ENCODE results near the gene UNC5B. TPM values are rescaled to one million over a fixed set of nuclear protein-coding genes. Genes with fewer than 3 reads are reported as not detected.

Gene UNC5B
- polyA plus RNA-seq, 1 donor (not counting 4 experiments of a cell fraction or from before 2014, with no cell fraction given) = 1.1 TPM

DNA sequence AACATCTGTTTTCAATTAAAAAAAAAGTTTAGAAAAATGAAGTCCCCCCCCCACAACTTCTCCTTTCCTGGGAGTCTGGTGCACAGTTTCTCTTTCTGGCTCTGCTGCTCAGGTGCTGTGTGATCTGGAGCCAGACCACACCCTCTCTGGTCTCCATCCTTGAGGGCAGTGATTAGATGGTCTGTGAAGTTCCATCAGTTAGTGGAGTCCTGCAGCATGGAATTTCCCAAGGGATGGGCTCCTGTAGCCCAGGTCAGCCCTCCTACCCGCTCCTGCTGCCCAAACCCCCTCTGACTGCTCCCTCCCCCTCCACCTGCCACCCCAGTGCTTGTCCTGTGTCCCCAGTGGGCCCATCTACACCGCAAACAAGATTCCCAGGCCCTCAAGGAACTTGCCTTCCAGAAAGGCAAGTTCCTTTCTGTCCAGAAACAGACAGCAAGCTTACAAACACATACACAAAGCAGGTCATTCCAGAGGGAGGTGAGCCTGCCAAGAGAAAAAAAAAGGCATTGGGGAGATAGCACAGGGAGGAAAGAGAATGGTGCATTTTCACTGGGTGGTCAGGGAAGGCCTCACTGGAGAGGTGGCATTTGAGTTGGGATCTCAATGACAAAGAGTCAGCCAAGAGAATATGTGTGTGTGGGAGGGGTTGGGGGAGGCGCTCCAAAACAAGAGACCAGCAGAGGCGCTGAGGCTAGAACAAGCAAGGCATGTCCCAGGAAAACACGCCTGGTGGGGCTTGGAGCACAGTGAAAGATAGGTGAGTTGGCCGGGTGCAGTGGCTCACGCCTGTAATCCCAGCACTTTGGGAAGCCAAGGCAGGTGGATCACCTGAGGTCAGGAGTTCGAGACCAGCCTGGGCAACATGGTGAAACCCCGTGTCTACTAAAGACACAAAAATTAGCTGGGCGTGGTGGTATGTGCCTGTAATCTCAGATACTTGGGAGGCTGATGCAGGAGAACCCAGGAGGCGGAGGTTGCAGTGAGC is 57.2 kb downstream of the UNC5B start:
- H2AFZ ChIP-seq (ENCODE audit: control insufficient read depth, low read length) = no peak overlapping the region
- no peaks in the 10 kb centered on the region for H3K9me1 ChIP-seq (ENCODE audit: control insufficient read depth, extremely low read depth, insufficient read depth, low read length)
- H4K20me1 ChIP-seq (ENCODE audit: control insufficient read depth, extremely low read depth, insufficient read depth, low read length) = no peaks in the 10 kb centered on the region
- no peak for TF ChIP-seq EZH2 (IDR thresholded peaks at IDR 0.05; ENCODE audit: low read length)
- TF ChIP-seq, protein P1, sequence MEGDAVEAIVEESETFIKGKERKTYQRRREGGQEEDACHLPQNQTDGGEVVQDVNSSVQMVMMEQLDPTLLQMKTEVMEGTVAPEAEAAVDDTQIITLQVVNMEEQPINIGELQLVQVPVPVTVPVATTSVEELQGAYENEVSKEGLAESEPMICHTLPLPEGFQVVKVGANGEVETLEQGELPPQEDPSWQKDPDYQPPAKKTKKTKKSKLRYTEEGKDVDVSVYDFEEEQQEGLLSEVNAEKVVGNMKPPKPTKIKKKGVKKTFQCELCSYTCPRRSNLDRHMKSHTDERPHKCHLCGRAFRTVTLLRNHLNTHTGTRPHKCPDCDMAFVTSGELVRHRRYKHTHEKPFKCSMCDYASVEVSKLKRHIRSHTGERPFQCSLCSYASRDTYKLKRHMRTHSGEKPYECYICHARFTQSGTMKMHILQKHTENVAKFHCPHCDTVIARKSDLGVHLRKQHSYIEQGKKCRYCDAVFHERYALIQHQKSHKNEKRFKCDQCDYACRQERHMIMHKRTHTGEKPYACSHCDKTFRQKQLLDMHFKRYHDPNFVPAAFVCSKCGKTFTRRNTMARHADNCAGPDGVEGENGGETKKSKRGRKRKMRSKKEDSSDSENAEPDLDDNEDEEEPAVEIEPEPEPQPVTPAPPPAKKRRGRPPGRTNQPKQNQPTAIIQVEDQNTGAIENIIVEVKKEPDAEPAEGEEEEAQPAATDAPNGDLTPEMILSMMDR (optimal IDR thresholded peaks at IDR 0.05 in 1 of 3, IDR thresholded peaks at IDR 0.05 in 1 of 3, conservative IDR thresholded peaks at IDR 0.05 in 1 of 3; ENCODE audit: extremely low read depth in 1 of 3, insufficient read depth in 2 of 3, low read length in 3 of 3) = peak in 1 of 3 experiments; percentile 5
- no peaks in the 10 kb centered on the region for H3K36me3 ChIP-seq (ENCODE audit: control insufficient read depth in 2 of 2, extremely low read depth in 1 of 2, insufficient read depth in 2 of 2, low read length in 2 of 2)
- no peaks in the 10 kb centered on the region for H3K79me2 ChIP-seq (ENCODE audit: control insufficient read depth, insufficient read depth, low read length)
- no peak overlapping the region for H3K4me3 ChIP-seq (ENCODE audit: control insufficient read depth in 2 of 3, extremely low read depth in 1 of 3, insufficient read depth in 2 of 3, low read depth in 1 of 3, low read length in 3 of 3)
- H3K4me2 ChIP-seq (ENCODE audit: control insufficient read depth, extremely low read depth, insufficient read depth, low read depth, low read length) = no peak overlapping the region
- no peak for DNase-seq (ENCODE audit: low read depth, low spot score)
- dilution Hi-C loops (cut with MboI; ENCODE audit: extremely low pct_ligation_motif_present, low sequenced_read_pairs) = no loop called here
- no peak for FAIRE-seq
- H3K27me3 ChIP-seq (ENCODE audit: control insufficient read depth, extremely low read depth, insufficient read depth, low read length) = no peaks in the 10 kb centered on the region
- H3K9me3 ChIP-seq (ENCODE audit: control insufficient read depth, low read depth, low read length) = no peaks in the 10 kb centered on the region
- H3K4me1 ChIP-seq (ENCODE audit: control insufficient read depth, extremely low read depth, insufficient read depth, low read length) = peaks cover 23% of the 10 kb centered on the region
- no peak overlapping the region for H3K9ac ChIP-seq (ENCODE audit: control insufficient read depth, extremely low read depth, insufficient read depth, low read length)
- H3K27ac ChIP-seq (ENCODE audit: control insufficient read depth, insufficient read depth, low read length) = no peak overlapping the region

DNA sequence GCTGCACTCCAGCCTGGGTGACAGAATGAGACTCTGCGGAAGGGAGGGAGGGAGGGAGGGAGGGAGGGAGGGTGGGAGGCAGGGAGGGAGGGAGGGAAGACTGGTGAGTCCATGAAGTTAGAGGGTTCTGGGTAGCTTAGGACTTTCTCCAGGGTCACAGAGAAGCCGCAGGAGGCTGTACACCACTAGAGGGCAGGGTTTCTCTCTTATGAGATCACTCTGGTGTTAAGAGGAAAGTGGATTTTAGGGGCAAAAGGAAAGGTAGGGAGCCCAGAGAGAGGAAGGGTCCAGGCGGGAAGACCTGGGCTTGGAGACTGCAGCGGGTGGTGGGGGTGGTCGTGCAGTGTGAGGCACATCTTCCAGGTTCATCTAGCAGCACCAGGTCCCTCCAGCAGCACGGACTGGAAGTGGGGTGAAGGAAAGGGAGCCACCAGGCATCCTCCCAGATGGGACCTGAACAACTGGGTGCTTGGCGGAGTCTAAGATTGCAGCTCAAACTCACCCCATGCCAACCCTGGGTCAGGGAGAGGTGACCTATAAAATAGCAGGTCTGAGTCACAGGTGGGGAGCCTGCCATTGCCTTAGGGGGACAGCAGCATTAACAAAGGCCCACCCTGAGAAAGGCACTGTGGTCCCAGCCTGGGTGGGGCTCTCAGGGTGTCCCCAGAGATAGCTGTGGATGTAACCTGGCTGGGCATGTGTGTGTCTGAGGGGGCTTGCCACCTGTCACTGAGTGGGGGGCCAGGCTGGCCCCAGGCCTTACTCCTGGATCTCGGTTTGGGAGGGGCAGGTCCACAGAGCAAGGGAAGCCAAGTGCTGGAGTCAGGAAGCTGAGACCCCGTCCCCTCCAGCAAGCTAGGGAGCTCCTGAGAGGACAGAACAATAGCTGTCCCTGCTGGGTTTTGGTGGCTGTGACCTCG is 58.2 kb downstream of the UNC5B start:
- no peaks in the 10 kb centered on the region for H3K27me3 ChIP-seq (ENCODE audit: control insufficient read depth, extremely low read depth, insufficient read depth, low read length)
- no peak overlapping the region for H2AFZ ChIP-seq (ENCODE audit: control insufficient read depth, low read length)
- no peaks in the 10 kb centered on the region for H4K20me1 ChIP-seq (ENCODE audit: control insufficient read depth, extremely low read depth, insufficient read depth, low read length)
- no peak overlapping the region for H3K4me2 ChIP-seq (ENCODE audit: control insufficient read depth, extremely low read depth, insufficient read depth, low read depth, low read length)
- no peak for DNase-seq (ENCODE audit: low read depth, low spot score)
- no peaks in the 10 kb centered on the region for H3K9me3 ChIP-seq (ENCODE audit: control insufficient read depth, low read depth, low read length)
- H3K4me1 ChIP-seq (ENCODE audit: control insufficient read depth, extremely low read depth, insufficient read depth, low read length) = peaks cover 23% of the 10 kb centered on the region
- TF ChIP-seq EZH2 (IDR thresholded peaks at IDR 0.05; ENCODE audit: low read length) = no peak
- TF ChIP-seq, protein P1 (optimal IDR thresholded peaks at IDR 0.05 in 1 of 3, IDR thresholded peaks at IDR 0.05 in 1 of 3, conservative IDR thresholded peaks at IDR 0.05 in 1 of 3; ENCODE audit: extremely low read depth in 1 of 3, insufficient read depth in 2 of 3, low read length in 3 of 3) = peak; percentile 62 to 69 (median 68)
- no peak overlapping the region for H3K4me3 ChIP-seq (ENCODE audit: control insufficient read depth in 2 of 3, extremely low read depth in 1 of 3, insufficient read depth in 2 of 3, low read depth in 1 of 3, low read length in 3 of 3)
- no peaks in the 10 kb centered on the region for H3K36me3 ChIP-seq (ENCODE audit: control insufficient read depth in 2 of 2, extremely low read depth in 1 of 2, insufficient read depth in 2 of 2, low read length in 2 of 2)
- no peak overlapping the region for H3K27ac ChIP-seq (ENCODE audit: control insufficient read depth, insufficient read depth, low read length)
- peak; percentile 61 for FAIRE-seq
- dilution Hi-C loops (cut with MboI; ENCODE audit: extremely low pct_ligation_motif_present, low sequenced_read_pairs) = no loop called here
- H3K9me1 ChIP-seq (ENCODE audit: control insufficient read depth, extremely low read depth, insufficient read depth, low read length) = no peaks in the 10 kb centered on the region
- no peak overlapping the region for H3K9ac ChIP-seq (ENCODE audit: control insufficient read depth, extremely low read depth, insufficient read depth, low read length)
- H3K79me2 ChIP-seq (ENCODE audit: control insufficient read depth, insufficient read depth, low read length) = no peaks in the 10 kb centered on the region
